OCI-M2 (cell line): Measurements from ENCODE around the gene OR2AG2.
"Not testable (repeated sequence)": the region's sequence is repeated elsewhere in the genome, so short reads cannot be mapped to it uniquely, and the experiment has no call there.

Source experiments
- DNase-seq: peaks from one replicate; lab custom pipeline; 2025; ENCODE audit not compliant: unreplicated experiment; lab: John Stamatoyannopoulos, UW

Gene OR2AG2

DNA sequence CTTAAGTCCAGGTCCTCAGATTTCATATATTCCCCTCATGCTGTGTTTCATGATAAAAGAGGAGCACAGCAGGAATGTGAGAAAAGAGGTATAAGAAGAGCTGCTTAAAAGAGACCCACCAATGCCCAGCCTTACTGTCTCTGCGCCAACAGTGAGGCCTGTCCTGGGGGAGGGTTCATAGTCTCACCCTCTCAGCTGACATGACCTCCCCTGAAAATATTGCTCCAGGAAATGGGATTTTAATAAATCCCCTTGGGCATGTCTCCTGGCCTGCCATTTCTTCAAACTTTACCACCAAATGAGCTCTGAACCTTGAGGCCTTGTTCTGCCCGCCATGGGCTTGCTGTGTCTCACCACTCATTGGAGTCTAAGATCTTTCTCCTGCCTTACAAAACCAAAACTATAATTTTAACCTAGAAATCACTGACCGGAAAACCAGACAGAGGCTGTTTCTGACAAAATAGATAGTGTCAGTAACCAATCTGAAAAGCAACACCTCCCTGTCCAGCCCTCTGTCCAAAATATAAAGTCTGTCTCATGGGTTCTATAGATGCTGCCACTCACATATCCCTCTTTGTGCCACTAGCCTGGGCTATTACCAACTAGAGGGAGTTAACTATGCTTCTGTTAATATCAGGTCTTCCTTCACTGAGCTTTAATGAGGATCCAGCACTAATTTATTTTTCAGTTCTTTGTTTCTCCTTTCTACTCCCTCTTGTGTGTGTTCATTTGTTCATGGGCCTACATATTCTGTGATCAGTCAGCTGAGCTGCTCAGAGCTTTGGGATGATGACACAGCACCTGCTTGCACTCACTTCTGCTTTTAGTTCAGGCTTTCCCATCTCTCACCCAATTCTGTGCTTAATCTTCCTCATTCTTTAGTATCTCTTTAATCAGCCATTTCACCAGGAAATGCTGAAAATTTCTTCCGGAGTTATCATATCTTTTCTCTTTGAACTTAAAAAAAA, at the start of gene OR2AG2:
Gene OR2AG2, minus strand, starts transcription at position 51 of the 968 bp plus-strand sequence. CDS start 3,019 bp downstream, outside the sequence.
- DNase-seq, result no peak

DNA sequence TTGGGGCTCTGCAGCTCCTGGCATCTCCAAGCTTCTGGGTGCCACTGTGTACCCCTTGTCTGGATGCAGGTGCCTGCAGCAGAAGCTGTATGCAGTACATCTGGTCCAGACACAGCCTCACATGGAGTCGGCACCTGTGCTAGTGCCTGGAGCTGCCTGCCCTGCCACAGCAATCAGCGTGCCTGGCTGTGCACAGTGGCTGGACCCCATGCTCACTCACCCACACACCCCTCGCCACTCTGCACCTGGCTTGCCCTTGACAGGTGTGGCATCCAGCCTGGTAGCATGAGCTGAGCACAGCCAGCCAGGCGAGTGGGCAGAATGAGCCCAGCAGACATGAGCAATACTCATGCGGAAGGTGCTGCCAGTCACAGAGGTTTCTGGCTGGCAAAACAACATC, 47.2 kb upstream of the OR2AG2 start:
- DNase-seq, result no peak

DNA sequence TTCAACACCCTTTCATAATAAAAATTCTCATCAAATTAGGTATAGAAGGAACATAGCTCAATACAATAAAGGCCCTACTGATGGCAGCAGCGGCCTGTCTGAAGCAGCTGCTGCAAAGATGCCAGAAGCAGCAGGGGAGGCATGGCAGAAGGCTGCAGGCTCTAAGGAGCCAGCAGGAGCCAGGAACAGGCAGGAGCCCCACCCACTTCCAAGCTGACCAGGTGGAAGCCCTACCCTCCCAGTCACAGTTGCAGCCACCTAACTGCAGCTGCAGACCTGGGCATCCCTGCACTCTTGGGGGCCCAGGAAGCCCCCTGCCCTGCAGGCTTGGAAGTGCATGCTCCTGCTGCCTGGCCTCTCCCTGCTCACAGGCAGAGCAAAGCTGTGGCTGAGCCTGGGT, 45.9 kb upstream of the OR2AG2 start:
- DNase-seq, result no peak

DNA sequence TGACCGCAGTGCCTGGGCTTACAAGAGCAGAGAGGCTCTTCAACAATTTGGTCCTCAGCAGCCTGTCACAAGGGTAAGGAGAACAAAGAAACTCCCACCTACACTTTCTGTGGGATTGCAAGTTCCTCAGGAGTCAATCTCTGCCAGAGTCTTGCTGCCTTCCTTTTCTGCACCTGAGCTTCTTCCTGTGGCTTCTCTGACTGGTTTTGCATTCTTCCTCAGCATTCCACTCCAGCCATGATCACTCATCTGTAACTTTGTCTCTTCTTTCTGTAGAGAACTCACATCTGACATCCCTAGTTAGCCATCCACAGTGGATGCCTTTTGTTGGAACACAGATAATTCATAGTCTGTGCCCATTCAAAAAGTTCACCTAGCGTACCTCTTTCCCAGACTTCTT, 41.9 kb upstream of the OR2AG2 start:
- DNase-seq, result no peak

DNA sequence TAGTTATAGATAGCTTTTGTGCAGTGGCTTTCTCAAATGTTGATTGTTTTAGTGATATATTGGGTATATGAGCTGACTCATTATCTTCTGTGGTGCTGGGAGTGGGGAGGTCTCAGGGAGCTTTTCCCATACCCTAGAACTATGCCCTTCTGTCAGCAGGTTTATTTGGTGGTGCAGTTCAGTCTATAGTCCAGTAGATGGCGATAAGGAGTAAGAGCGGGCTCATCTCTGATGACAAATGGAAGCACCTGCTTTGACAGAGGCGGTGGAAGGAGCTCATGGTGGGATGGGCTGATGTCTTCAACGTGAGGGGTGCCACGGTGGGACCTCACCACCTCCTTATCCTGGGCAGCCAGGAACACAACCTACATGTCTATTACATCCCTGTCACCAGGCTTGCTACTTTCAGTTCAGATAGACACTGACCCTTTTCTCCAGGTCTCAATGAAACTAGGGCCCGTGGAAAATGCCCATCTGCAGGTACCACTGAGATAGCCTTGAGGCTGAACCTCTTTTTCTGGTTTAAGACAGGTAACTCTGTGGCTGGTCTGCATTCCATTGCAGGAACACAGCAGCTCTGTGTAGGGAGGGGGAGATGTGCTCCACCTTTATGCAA, 40.7 kb upstream of the OR2AG2 start:
- no peak for DNase-seq

- not testable (repeated sequence) for DNase-seq
These were observed 29.3 kb upstream of the OR2AG2 start for GRCh38 chr11:6801075-6801474.

- no peak for DNase-seq
These were observed 27.6 kb upstream of the OR2AG2 start, which contains the start of gene OR6A2 for GRCh38 chr11:6799402-6799801. TSS of gene OR6A2 (minus strand) at chr11:6799689. CDS start at chr11:6795708, 3,981 bp downstream.

DNA sequence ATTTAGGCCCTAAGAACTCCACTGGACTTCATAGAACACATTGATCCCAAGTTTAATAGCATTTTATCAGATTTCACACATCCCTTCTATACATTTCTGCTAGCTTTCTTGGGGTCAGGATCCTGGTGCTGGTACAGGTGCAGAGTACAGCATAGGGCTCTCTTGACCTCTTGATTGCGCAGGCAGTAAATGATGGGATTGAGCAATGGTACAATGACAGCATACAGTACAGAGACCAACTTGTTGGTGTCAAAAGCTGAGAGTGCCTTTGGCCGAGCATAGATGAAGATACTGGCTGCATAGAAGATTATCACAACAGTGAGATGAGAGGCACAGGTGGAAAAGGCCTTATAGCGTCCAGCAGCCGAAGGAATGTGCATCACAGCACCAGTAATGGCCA, 22.9 kb upstream of the OR2AG2 start:
- DNase-seq, result no peak

DNA sequence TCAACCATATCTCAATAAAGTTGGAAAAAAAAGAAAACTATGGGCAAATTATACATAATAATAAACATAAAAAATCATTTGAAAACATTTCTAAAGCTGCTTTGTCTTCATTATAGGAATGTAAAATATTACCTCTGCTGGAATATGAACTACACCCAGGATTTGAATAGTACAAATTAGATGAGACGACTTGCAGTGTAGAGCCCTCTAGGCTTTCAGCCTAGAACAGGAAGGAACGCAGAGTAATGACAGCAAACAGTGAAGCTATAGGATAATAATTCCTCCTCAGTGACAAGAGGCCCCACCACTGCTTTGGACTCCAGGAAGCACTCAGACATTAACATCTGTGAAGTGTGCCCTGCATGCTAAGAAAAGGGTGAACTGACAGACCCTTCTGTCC, 18.8 kb upstream of the OR2AG2 start:
- DNase-seq, result no peak

DNA sequence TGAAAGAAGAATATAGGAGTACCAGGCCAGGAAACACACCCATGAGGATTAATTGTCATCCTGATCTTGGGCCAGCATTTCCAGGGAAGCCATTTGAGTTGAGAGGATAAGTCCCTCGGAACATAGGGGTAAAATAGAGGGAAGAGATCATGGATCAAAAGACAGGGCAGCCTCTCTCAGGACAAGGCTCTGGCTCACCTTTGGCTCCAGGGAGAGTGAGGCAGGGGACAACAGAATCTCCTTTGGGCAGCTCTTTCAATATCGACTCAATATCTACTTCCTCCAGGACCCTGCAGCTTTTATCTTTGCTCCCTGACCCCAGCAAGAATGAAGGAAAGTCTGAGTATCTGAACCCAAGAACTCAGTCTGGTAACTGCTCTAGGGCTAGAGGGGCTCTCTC, 10.9 kb upstream of the OR2AG2 start, which contains the start of gene OR2AG1:
Gene OR2AG1, plus strand, starts transcription at position 301 of the 400 bp plus-strand sequence. CDS start 2,018 bp downstream, outside the sequence.
- DNase-seq, result no peak

DNA sequence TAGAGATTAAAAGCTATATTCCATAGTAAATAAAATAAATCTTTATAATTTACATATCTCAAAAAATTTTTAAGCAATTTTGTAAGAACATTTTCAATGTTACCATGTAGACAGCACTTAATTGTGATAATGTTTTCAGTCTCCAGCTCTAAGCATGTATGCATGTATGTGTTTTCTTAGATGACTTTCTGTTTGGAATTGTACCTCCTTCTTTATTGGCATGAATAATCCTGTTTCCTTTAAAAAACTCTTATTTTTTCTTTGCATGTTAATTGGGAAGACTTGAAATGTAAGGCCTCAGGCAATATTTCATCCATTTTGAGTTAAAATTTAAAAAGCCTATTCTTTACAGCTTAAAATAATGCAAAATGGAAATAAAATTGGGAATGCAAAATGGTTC, 9.1 kb upstream of the OR2AG2 start:
- no peak for DNase-seq

- DNase-seq, result no peak
These were observed 6.7 kb upstream of the OR2AG2 start for GRCh38 chr11:6778518-6778917.

DNA sequence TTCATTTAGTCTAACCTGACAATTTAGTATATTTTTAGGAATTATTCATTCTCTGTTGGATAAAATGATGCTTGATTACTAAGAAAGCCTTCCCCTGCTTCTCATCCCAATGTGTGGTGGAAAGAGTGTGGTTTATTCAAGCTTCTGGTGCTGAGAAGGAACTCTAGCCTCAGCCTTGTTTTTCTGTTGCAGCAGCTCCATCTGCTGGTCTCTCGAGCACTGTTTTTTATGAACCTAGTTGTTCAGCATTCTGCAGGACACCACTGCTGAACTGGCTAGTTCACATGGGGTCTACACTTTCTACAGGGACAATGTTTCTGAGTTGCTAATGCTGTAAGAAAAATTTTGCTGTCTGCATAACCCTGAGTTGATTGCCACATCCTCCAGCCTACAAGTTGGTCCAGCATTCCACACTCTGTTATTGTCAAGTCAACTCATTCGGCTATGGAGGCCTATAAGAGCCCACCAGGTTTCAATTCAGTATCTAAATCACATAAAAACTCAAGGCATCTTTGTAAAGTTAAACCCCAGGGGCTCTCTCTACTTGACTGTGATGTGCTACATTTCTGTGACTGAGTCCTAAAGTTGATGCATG, 14.3 kb downstream of the OR2AG2 start:
- DNase-seq, result no peak

DNA sequence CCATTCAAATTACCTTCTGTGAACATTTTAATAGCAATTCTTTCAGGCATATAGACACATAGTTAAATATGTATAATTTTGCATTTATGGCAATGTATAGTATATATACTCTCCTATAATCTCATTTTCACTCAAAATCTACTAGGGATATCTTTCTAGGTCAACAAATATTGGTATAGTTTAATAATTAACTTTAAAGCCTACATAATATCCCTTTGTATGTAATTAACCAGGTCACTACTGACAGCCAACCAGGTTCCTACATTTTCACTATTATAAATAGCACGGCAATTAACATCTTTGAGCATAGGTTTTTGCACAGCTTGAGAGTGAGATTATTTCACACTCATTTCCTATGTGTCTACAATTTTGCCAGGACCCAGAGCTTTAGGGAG, 15.8 kb downstream of the OR2AG2 start:
- DNase-seq, result no peak

GRCh38 chr11:6755303-6755952, 16.3 kb downstream of the OR2AG2 start:
- no peak for DNase-seq

DNA sequence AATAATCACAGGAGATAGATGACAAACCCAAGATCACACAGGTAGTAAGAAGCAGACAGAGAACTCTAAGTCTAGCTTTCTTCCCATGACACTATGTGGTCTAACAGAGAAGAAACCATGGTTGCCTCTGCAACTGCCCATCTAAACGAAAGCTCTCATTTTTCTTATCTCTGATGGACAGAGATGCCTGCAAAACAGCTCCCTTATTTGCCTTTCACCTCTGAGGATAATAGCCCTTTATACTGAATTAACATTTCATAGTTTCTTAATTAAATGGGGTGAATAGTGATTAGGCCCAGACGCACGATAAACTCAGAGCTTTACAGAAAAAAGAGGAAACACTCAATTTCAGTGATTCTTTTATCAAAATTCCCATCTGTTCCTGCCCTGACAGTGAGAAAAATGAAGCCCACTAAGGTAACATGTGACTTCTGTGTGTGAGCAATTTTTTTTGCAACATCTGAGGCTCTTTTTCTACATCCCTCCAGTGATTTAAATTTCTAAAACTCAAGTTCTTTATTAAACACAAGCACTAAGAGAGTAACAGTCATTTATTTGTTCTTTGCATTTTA, 24.6 kb downstream of the OR2AG2 start:
- no peak for DNase-seq

DNA sequence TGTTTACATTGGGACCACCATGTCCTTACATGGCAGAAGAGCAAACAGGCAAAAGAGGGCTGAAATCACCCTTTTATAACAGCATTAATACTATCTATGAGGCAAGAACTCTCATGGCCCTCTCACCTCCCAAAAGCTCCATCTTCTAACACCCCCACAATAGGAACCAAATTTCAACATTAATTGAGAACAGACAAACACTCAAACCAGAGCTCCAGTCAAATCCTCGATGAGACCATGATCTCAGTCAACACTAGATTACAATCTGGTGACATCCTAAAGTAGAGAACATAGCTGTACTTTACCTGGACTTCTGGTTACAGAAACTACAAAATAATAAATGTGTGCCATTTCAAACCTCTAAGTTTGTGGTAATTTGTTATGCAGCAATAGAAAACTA, 25.1 kb downstream of the OR2AG2 start:
- no peak for DNase-seq

DNA sequence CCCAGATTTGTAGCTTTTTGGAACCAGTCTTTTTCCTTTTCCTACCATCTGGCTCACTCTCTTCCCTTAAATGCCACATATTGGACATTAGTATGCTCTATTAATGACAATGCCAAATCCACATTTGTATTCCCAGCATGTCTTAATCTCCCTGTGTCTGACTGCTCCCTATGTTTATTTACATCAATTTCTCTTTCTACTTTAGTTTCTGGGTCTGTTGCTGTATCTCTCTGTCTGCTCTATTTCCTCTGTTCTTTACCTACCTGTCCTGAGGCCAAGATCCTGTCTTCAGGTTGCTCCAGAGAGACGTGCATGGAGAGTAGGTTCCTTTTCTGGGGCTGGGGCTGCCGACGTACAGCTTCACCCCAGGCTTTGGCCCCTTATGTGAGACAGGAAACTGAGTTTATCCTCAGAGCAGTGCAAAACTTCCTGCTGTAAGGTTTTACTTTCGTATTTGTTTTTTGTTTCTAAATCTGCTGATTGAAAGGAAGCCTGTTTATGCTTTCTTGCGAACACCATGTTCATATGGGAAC, 25.6 kb downstream of the OR2AG2 start:
- no peak for DNase-seq

DNA sequence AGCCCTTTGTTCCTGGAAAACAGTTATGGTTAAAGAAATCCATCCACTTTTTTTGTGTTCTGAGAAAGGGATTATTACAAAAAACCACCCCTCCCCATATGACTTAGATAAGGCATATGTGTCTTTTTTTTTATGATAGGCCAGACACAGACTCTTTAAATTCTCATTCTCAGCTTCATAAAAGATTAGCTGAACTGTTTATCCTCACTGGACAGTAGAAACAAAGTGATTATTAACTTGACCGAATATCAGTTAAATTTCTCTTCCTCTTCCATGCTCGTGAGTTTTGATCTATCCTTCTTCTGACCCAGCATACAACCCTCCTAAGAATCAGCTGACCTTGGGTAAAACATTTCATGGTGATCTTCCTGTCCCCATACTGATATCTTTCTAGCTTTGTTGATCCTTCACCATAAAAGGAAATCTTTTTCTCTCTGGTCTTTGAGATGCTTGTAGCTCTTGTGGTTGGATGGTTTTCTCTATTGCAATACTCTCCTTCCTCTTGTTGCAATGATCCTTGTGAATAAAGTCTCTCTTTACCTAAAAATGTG, 26.2 kb downstream of the OR2AG2 start:
- DNase-seq, result no peak

- DNase-seq, result no peak
These were observed 26.8 kb downstream of the OR2AG2 start for GRCh38 chr11:6745018-6745417.
